Astrocyte of the hippocampus (primary cell): ENCODE measurements around the gene MMEL1.
A peak's percentile ranks its signal among the peaks of the same experiment; 100 is the strongest.
"Not testable (repeated sequence)": the region's sequence is repeated elsewhere in the genome, so short reads cannot be mapped to it uniquely, and the experiment has no call there.

Source experiments
- DNase-seq: peaks from one replicate; pipeline ENCODE4 v3.0.0; 2011; ENCODE audit warnings: low read depth, low spot score

MMEL1 gene

DNA sequence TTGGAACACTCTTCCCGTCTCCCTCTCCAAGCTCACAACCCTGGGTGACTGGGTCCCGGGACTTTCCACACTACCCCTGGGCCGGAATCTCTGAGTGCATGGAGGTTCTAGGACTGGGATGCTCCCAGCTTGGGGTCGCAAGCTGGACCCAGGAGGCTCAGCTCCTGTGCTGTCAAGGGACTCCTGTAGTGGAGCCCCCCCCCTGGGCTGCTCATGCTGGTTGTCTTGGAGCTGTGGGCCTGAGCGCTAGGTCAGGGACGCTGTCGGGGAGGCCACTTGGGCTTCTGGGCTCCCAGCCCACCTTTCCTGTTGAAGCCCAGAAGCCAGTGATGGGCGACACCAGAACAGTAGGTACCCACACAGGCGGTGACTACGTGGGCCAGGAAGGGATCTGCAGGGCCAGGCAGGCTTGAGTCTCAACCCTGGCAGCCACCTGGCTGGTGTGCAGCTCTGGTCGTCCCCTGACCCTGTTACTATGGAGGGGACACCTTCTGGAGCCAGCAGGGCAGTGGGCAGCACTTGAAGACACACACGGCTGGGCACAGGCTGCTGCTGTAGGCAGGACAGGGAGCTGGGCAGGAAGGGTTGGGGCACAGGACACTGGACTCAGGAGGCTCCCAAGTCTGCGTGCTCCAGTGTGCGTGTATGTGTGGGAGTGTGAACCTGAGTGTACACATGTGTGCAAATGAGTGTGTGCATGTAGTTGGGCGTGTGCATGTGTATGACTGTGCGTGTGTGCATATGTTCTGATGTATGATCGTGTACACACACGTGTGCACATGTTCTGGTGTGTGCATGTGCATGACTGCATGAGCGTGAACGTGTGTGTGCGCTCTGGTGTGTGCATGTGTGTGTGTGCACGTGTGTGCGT is 3.0 kb downstream of the MMEL1 start:
- DNase-seq = no peak

GRCh38 chr1:2628933-2629626 is 3.7 kb downstream of the MMEL1 start:
- no peak for DNase-seq

DNA sequence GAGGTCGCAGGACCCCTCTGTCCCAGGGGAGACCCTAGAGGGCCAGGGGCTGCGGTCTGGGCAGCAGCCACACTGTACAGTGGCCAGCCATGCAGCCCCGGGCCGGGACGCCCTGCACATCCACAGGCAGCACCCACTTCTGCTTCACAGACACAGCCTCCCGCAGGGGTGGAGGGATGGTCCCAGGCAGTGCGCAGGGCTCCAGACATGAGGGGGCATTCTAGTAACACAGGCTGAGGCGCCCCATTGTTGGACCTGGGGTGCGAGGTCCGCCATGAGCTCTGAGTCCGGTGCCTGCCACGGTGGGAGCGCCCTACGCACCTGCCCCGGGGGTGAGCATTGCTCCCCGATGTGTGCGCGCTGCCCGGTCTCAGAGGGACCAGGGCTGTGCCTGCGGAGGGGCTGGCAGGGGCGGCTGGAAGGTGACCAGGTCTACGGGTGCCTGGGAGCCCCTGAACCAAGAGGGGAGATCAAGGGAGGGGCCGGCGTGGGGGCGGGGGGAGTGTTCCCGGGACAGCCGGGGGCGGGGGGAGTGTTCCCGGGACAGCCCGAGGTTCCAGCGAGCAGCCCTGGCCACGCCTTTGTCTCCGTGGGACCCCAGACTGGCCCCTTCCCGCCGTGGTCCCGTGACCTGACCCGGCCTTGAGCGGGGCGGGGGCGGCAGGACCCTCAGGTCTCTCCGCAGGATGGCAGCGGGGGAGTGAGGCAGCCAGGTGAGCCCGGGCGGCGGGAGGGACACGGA is 4.5 kb downstream of the MMEL1 start:
- DNase-seq = no peak

DNA sequence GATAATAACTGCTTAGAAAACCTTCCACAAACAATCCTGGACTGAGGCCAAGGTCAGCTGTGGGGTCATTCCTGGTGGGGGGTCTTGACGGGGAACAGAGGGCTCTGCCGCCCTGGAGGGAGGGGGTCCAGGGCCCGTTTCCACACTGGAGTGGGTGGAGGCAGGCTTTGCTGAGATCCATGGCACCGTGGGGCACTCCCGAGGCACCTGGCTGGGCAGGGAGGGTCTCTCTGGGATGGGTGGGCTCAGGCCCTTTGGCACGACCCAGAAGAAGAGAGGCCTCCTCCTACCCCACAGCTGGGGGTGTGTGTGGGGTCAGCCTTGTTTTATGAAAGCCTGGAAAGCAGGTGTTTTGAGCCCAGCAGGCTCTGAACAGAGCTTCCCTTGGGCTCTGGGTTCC is 5.1 kb downstream of the MMEL1 start:
- DNase-seq = no peak

GRCh38 chr1:2625748-2626147 is 7.1 kb downstream of the MMEL1 start:
- not testable (repeated sequence) for DNase-seq

GRCh38 chr1:2625311-2625710 is 7.5 kb downstream of the MMEL1 start:
- DNase-seq = no peak

DNA sequence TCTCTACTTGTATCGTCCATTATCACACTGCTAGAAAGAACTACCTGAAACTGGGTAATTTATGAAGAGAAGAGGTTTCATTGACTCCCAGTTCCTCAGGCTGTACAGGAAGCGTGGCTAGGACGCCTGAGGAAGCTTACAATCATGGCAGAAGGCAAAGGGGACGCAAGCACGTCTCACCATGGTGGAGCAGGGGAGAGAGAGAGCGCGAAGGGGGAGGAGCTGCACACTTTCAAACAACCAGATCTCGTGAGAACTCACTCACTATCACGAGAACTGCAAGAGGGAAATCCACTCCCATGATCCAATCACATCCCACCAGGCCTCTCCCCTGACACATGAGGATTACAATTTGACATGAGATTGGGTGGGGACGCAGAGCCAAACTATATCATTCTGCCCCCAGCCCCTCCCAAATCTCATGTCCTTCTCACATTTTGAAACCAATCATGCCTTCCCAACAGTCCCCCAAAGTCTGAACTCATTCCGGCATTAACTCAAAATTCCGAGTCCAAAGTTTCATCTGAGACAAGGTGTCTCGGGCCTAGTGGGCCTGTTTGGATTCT is 8.0 kb downstream of the MMEL1 start:
- no peak for DNase-seq

GRCh38 chr1:2623571-2624337 is 9.1 kb downstream of the MMEL1 start:
- DNase-seq = no peak

DNA sequence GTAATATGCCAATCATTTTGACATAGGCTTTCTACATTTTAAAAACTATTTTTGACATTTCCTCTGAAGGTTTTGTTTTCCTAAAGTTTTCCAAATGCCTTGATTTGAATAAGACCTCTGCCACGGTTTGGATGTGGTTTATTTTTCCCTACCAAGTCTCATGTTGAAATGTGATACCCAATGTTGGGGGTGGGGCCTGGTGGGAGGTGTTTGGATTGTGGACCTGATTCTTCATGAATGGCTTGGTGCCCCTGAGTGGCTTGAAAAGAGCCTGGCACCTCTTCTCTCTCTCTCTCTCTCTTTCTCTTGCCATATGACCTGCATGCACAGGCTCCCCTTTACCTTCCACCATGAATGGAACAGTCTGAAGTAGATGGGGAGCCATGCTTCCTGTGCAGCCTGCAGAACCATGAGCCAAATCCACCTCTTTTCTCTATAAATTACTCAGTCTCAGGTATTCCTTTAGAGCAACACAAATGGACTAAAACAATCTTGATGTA is 14.8 kb downstream of the MMEL1 start:
- no peak for DNase-seq

DNA sequence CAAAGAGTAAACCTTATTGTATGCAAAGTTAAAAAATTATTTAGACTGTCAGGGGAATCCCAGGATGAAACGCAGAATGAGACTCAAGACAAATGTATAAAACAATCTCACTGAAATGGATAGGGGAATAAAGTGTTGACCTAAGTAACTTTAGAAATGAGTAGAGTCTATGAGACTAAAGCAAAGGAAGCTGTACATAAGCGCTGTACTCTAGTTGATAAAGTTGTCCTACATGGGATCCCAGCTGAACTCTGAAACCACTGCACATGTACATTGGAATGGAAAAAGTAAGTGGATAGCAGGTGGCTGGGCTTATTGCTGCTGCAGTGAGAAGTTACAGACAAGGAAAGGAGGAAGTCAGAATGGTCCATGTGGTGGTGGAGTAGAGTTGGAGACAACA is 18.7 kb downstream of the MMEL1 start:
- DNase-seq = no peak

GRCh38 chr1:2612591-2613365 is 20.0 kb downstream of the MMEL1 start:
- DNase-seq = no peak

DNA sequence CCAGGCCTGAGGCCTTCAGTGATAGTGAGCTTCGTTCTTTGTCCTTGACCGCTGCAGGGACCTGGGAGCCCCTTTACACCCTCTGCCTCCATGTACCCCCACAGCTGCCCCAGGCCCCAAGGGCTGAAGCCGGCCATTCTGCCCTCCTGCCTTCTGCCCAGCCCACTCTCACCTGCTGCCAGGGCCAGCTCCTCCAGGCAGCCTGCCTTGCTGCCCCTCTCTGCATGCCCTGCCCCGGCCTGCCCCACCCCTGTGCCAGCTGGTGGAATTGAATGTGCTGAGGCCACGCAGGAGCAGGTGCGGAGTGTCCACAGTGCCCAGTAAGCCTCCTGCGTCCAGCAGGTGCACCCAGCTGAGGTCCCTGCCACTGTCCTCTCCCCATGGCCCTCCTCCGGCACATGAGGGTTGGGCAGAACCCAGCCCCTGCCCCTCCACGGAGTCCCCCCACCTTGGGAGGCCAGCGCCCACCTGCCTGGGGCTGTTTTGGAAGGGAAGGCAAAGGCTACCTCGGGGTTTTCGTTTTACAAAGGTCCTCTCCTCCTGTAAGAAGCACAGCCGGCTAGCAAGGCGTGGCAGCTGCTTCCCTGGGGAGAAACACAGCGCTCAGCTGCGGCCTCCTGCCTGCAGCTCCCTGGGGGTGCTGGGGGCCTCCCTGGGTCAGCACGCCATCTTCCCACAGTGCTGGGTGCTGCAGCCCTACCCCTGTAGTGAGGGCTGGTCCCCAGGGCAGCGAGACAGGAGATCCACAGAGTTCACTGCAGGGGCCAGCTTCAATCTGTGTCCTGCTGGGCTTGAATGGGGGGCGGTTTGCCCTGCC is 21.0 kb downstream of the MMEL1 start:
- no peak for DNase-seq

DNA sequence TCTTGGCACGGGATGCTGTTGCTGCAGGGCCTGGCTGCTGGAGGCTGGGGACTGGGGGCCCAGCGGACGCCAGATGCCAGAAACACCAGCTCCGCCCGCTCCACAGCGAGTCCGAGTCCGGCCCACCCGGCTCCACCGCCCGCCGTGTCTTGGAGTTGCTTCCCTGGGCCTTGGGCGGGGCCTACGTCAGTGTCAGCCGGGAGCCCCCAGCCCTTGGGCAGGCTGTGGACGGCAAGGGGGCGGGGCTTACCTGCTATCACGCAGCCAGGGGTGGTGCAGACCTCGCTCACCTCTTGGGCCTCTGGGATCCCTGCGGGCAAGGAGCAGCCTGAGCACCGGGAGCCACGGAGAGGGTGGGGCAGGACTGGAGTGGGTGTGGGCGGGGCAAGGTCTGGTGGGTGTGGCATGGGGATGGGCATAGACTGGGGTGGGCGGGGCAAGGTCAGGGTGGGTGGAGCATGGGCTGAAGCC is 21.8 kb downstream of the MMEL1 start:
- DNase-seq = peak; percentile 49

DNA sequence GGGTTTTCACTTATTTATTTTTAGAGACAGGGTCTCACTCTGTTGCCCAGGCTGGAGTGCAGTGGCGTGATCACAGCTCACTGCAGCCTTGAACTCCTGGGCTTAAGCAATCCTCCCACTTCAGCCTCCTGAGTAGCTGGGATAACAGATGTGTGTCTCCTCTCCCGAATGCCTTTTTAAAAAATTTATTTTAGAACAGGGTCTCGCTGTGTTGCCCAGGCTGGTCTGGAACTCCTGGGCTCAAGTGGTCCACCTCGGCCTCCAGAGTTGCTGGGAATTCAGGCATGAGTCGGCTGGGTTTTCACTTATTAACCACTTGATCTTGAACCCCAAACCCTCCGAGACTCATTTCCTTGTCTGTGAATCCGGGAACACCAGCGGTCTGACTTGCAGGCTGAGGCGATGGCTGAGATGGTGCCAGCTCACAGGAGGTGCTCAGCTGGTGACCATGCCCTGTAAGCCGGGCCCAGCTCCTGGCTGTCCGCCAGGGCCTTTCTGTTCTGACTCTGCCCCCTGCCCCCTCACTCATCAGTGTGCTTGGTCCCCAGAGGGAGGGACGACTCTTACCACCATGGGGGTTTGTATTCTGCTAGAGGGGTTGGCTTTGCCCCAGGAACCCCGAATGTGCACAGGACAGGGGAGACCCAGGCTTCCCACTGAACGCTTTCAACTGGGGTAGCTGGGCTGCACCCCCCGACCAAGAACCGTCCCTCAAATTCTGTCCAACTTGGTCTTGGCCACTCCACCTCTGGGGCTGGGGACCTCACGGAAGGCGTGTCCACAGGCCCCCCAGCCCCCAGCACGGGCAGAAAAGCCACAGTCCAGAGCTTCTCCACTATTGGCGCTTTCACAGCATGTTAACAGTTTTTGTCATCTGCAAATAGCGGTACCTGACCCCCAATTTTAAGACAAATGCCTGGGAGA is 22.5 kb downstream of the MMEL1 start:
- DNase-seq = peak; percentile 49

DNA sequence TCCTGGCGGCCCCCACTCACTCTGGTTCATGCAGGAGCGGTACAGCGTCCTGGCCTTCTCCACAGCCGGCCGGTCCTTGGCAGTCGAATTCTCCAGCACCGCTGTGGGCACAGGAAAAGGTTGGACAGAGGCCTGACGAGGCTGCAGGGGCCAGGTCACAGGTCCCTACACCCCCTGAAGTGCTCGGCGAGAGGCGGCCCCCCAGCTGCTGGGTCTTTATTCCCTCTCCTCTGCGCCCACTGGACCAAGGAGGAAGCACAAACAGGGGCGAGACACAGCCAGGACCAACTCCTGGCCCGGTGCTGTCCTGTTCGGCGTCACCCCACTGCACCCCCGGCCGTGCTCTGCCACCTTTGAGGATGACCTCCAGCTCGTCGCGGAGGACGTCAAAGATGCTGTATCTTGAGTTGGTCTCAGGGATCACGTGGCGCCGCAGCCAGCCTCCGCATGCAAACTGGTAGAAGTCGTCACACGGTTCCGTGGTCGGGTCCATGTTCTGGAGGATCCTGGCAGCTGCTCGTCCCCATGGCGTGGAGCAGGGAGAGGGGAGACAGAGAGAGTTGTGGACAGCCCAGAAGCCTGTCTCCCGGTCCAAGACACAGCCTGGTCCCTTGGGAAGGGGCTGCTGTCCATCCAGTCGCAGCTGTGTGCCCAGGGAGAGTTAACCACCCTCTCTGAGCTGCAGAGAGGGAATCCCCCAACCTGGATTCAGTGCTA is 23.3 kb downstream of the MMEL1 start:
- DNase-seq = no peak

DNA sequence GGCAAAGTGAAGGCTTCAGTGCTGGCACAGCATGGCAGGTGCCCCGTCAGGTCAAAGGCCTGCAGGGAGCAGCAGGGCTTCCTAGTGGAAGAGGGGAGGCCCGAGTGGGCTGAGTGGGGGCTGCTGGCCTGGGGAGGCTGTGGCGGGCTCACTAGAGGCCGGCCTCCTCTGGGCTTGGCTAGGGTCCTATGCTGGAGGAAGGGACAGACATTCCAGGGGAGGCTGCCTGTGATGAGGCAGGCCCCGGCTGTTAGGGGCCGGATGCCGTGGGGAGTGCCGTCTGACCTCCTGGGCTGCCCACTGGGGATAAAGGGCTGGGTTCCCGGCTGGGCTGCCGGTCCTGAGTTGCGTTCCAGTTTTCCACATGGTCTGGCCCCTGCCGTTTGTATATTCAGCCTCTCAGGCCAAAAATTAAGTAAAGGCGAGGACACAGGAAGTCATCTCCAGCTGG is 25.1 kb downstream of the MMEL1 start:
- no peak for DNase-seq

GRCh38 chr1:2606881-2607621 is 25.8 kb downstream of the MMEL1 start:
- no peak for DNase-seq
